ENCODE measurements around the gene FAM83E. TPM values are rescaled to one million over a fixed set of nuclear protein-coding genes. Genes with fewer than 3 reads are reported as not detected.

The FAM83E gene
- polyA plus RNA-seq, 3 donors = not detected

- intact Hi-C loops (cut with micrococcal nuclease) = loop anchor here in 1 of 2 donors (10.0 kb wide), 2 partner anchors 305 to 335 kb away; partner anchors contain the start of genes EMP3 and FTL
- Histone ChIP-seq H3K79me2 (ENCODE audit: insufficient read depth, low read length) (peaks cover 20% of the 10 kb centered on the region), H4K20me1 (ENCODE audit: insufficient read depth, low read length) (peaks cover 39% of the 10 kb centered on the region), H3K4me3 (replicated peaks in 1 of 3; ENCODE audit: low read depth in 2 of 3, low read length in 3 of 3) (no peak overlapping the region), H3K9ac (ENCODE audit: insufficient read depth, low read length, poor library complexity, severe bottlenecking) (no peak overlapping the region), H3K4me2 (replicated peaks; ENCODE audit: extremely low read depth, low read length, poor library complexity, severe bottlenecking) (no peak overlapping the region), H2AFZ (ENCODE audit: insufficient read depth, low read depth, low read length, poor library complexity, severe bottlenecking) (no peak overlapping the region), H3K36me3 (replicated peaks in 1 of 2; ENCODE audit: control insufficient read depth in 1 of 2, insufficient read depth in 2 of 2, low read length in 2 of 2) (peaks cover 27 to 55% of the 10 kb centered on the region in 2 donors), H3K27ac (ENCODE audit: low read depth in 1 of 2, low read length in 2 of 2) (no peak overlapping the region), H3K4me1 (ENCODE audit: control insufficient read depth in 1 of 2, insufficient read depth in 2 of 2, low read length in 2 of 2) (peaks cover 63 to 70% of the 10 kb centered on the region in 2 donors), H3K9me3 (replicated peaks in 1 of 2; ENCODE audit: control insufficient read depth in 1 of 2, insufficient read depth in 1 of 2, low read length in 2 of 2) (no peaks in the 10 kb centered on the region), H3K27me3 (ENCODE audit: control insufficient read depth in 2 of 2, insufficient read depth in 2 of 2, low read length in 2 of 2) (no peaks in the 10 kb centered on the region)
- no peak for DNase-seq
- Mint-ChIP-seq H3K27ac (peak overlapping the region in 2 of 7 donors; percentile 18 to 68), H3K36me3 (peaks cover 30 to 51% of the 10 kb centered on the region in 2 donors), H3K9me3 (peaks cover 0 to 3% (median 0%) of the 10 kb centered on the region in 7 donors), H3K4me3 (no peak overlapping the region), H3K27me3 (ENCODE audit: low read depth in 3 of 3) (no peaks in the 10 kb centered on the region), H3K4me1 (peaks cover 56% of the 10 kb centered on the region)
- 86% methylated on average over 44 of the region's 48 CpGs for WGBS (ENCODE audit: insufficient coverage)
- no peak for TF ChIP-seq CTCF (IDR thresholded peaks at IDR 0.05)
Observed at GRCh38 chr19:48629599-48630295, 14.9 kb upstream of the FAM83E start.

- no peak overlapping the region for H3K4me3 ChIP-seq (replicated peaks in 1 of 3; ENCODE audit: low read depth in 2 of 3, low read length in 3 of 3)
- peaks cover 22% of the 10 kb centered on the region for H3K79me2 ChIP-seq (ENCODE audit: insufficient read depth, low read length)
- H3K4me1 Mint-ChIP-seq = peaks cover 58% of the 10 kb centered on the region
- H3K9ac ChIP-seq (ENCODE audit: insufficient read depth, low read length, poor library complexity, severe bottlenecking) = no peak overlapping the region
- H3K36me3 Mint-ChIP-seq = peaks cover 30 to 51% of the 10 kb centered on the region in 2 donors
- intact Hi-C loops (cut with micrococcal nuclease) = no loop called here
- H4K20me1 ChIP-seq (ENCODE audit: insufficient read depth, low read length) = peaks cover 41% of the 10 kb centered on the region
- H3K27me3 Mint-ChIP-seq (ENCODE audit: low read depth in 3 of 3) = no peaks in the 10 kb centered on the region
- H3K27ac Mint-ChIP-seq = no peak overlapping the region
- H3K9me3 Mint-ChIP-seq = peaks cover 0 to 3% (median 0%) of the 10 kb centered on the region in 7 donors
- H2AFZ ChIP-seq (ENCODE audit: insufficient read depth, low read depth, low read length, poor library complexity, severe bottlenecking) = no peak overlapping the region
- no peaks in the 10 kb centered on the region for H3K27me3 ChIP-seq (ENCODE audit: control insufficient read depth in 2 of 2, insufficient read depth in 2 of 2, low read length in 2 of 2)
- H3K36me3 ChIP-seq (replicated peaks in 1 of 2; ENCODE audit: control insufficient read depth in 1 of 2, insufficient read depth in 2 of 2, low read length in 2 of 2) = peaks cover 27 to 55% of the 10 kb centered on the region in 2 donors
- H3K27ac ChIP-seq (ENCODE audit: low read depth in 1 of 2, low read length in 2 of 2) = no peak overlapping the region
- H3K9me3 ChIP-seq (replicated peaks in 1 of 2; ENCODE audit: control insufficient read depth in 1 of 2, insufficient read depth in 1 of 2, low read length in 2 of 2) = no peaks in the 10 kb centered on the region
- no peak for DNase-seq
- H3K4me1 ChIP-seq (ENCODE audit: control insufficient read depth in 1 of 2, insufficient read depth in 2 of 2, low read length in 2 of 2) = peaks cover 63 to 70% of the 10 kb centered on the region in 2 donors
- no peak for TF ChIP-seq CTCF (IDR thresholded peaks at IDR 0.05)
- no peak overlapping the region for H3K4me3 Mint-ChIP-seq
- no peak overlapping the region for H3K4me2 ChIP-seq (replicated peaks; ENCODE audit: extremely low read depth, low read length, poor library complexity, severe bottlenecking)
- WGBS (ENCODE audit: insufficient coverage) = 99% methylated on average over 22 of the region's 22 CpGs
Observed at GRCh38 chr19:48629297-48629598, 14.4 kb upstream of the FAM83E start.
